Stimulated activated CD8-positive, alpha-beta memory T cell treated with anti-CD3 and anti-CD28 coated beads, Interleukin-4, amount 100 ng/mL, for 48 hours (primary cell): Measurements from ENCODE around the gene CKB.

Source experiments
- DNase-seq: peaks from one replicate; pipeline ENCODE4 v3.0.0-alpha.2; 2020

The CKB gene

GRCh38 chr14:103510724-103511693, 11.6 kb downstream of the CKB start:
- no peak for DNase-seq

GRCh38 chr14:103509864-103510723, 12.5 kb downstream of the CKB start:
- no peak for DNase-seq

GRCh38 chr14:103508521-103509329, 13.9 kb downstream of the CKB start:
- no peak for DNase-seq

- DNase-seq = no peak
Measured at GRCh38 chr14:103507751-103508150, 14.9 kb downstream of the CKB start.

GRCh38 chr14:103504991-103505565, 17.6 kb downstream of the CKB start:
- DNase-seq = no peak

- peak; percentile 14 for DNase-seq
Measured at GRCh38 chr14:103503296-103503695, 19.3 kb downstream of the CKB start.

GRCh38 chr14:103502877-103503276, 19.8 kb downstream of the CKB start:
- peak; percentile 15 for DNase-seq

- no peak for DNase-seq
Measured at GRCh38 chr14:103501921-103502669, 20.5 kb downstream of the CKB start.

- no peak for DNase-seq
Measured at GRCh38 chr14:103501041-103501870, 21.4 kb downstream of the CKB start.

GRCh38 chr14:103500148-103500990, 22.3 kb downstream of the CKB start:
- peak; percentile 89 for DNase-seq

- DNase-seq = no peak
Measured at GRCh38 chr14:103499709-103500108, 22.9 kb downstream of the CKB start.

- DNase-seq = peak; percentile 11
Measured at GRCh38 chr14:103496776-103497175, 25.9 kb downstream of the CKB start.

- DNase-seq = no peak
Measured at GRCh38 chr14:103495854-103496253, 26.8 kb downstream of the CKB start.

- no peak for DNase-seq
Measured at GRCh38 chr14:103492156-103492925, 30.3 kb downstream of the CKB start.

GRCh38 chr14:103491691-103492090, 30.9 kb downstream of the CKB start:
- DNase-seq = no peak

- no peak for DNase-seq
Measured at GRCh38 chr14:103489621-103490020, 33.0 kb downstream of the CKB start.

GRCh38 chr14:103488960-103489359, 33.7 kb downstream of the CKB start:
- DNase-seq = no peak

- DNase-seq = no peak
Measured at GRCh38 chr14:103488071-103488470, 34.6 kb downstream of the CKB start.

- DNase-seq = no peak
Measured at GRCh38 chr14:103485504-103485903, 37.1 kb downstream of the CKB start.
